Hepatocyte (in vitro differentiated cells): Measurements from ENCODE around the gene ART3.

ENCODE experiments used
- CTCF ChIP-seq: fragments of 200-600 bp; sonication (generic); IDR thresholded peaks from 2 replicates; pipeline ENCODE4 v1.5.1; 2016; ENCODE audit warnings: antibody characterized with exemption, mild to moderate bottlenecking; ENCODE audit not compliant: poor library complexity
- EZH2 ChIP-seq: fragments of 200-600 bp; sonication (generic); IDR thresholded peaks from 2 replicates; pipeline ENCODE4 v1.6.1; 2016; ENCODE audit warnings: antibody characterized with exemption, mild to moderate bottlenecking, borderline replicate concordance
- EZH2phosphoT487 ChIP-seq: fragments of 200-600 bp; sonication (generic); IDR thresholded peaks from one replicate; pipeline ENCODE4 v1.6.1; 2018; ENCODE audit warnings: antibody characterized with exemption, mild to moderate bottlenecking, low read depth, moderate library complexity; ENCODE audit not compliant: unreplicated experiment, severe bottlenecking

DNA sequence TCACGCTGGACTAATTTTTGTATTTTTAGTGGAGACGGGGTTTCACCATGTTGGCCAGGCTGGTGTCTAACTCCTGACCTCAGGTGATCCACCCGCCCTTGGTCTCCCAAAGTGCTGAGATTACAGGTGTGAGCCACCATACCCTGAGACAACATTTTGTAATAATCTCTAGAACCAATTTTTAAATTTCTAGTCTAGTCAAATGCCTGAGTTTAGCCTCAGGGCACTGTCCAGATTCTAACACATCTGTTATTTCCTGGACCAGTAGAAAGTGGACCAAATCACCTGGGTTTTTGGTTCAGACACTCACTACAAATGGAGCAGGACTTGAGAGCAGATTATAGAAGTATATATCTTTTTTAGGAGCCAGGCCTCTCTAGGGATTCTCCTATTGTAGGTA lies 21.6 kb downstream of the ART3 start:
- no peak for TF ChIP-seq EZH2
- TF ChIP-seq CTCF = no peak
- TF ChIP-seq EZH2phosphoT487 = no peak
